Measurements from ENCODE around the gene MYL3.

MYL3 gene

GRCh38 chr3:46856576-46857471 is 6.4 kb downstream of the MYL3 start:
- DNase-seq (ENCODE audit: extremely low read depth, low read depth) = no peak
- H3K4me3 ChIP-seq (replicated peaks; ENCODE audit: low read depth, low read length) = no peak overlapping the region
- TF ChIP-seq, protein P1, sequence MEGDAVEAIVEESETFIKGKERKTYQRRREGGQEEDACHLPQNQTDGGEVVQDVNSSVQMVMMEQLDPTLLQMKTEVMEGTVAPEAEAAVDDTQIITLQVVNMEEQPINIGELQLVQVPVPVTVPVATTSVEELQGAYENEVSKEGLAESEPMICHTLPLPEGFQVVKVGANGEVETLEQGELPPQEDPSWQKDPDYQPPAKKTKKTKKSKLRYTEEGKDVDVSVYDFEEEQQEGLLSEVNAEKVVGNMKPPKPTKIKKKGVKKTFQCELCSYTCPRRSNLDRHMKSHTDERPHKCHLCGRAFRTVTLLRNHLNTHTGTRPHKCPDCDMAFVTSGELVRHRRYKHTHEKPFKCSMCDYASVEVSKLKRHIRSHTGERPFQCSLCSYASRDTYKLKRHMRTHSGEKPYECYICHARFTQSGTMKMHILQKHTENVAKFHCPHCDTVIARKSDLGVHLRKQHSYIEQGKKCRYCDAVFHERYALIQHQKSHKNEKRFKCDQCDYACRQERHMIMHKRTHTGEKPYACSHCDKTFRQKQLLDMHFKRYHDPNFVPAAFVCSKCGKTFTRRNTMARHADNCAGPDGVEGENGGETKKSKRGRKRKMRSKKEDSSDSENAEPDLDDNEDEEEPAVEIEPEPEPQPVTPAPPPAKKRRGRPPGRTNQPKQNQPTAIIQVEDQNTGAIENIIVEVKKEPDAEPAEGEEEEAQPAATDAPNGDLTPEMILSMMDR (IDR thresholded peaks at IDR 0.05; ENCODE audit: low read depth, low read length, missing control alignments) = no peak

DNA sequence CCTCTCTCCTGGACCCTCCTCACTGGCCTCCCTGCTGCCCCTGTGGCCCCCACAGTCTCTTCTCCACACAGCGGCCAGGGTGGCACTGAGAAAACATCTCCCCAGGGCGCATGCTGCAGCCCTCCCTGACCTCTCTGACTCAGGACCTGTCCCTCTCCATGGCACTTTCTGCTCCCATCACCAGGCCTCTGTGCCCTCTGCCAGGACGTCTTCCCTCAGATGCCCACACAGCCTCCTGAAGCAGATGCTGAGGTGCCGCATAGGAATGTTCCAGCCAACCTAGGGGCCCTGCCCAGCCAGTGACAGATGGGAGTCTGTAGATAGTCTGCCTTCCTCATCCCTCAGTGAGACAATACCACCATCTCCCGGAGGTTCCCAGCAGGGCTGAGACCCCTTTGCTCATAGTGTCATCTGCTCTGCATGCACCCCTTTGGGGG is 8.7 kb downstream of the MYL3 start:
- no peak for DNase-seq (ENCODE audit: extremely low read depth, low read depth)
- H3K4me3 ChIP-seq (replicated peaks; ENCODE audit: low read depth, low read length) = no peak overlapping the region
- TF ChIP-seq, protein P1 (IDR thresholded peaks at IDR 0.05; ENCODE audit: low read depth, low read length, missing control alignments) = no peak

DNA sequence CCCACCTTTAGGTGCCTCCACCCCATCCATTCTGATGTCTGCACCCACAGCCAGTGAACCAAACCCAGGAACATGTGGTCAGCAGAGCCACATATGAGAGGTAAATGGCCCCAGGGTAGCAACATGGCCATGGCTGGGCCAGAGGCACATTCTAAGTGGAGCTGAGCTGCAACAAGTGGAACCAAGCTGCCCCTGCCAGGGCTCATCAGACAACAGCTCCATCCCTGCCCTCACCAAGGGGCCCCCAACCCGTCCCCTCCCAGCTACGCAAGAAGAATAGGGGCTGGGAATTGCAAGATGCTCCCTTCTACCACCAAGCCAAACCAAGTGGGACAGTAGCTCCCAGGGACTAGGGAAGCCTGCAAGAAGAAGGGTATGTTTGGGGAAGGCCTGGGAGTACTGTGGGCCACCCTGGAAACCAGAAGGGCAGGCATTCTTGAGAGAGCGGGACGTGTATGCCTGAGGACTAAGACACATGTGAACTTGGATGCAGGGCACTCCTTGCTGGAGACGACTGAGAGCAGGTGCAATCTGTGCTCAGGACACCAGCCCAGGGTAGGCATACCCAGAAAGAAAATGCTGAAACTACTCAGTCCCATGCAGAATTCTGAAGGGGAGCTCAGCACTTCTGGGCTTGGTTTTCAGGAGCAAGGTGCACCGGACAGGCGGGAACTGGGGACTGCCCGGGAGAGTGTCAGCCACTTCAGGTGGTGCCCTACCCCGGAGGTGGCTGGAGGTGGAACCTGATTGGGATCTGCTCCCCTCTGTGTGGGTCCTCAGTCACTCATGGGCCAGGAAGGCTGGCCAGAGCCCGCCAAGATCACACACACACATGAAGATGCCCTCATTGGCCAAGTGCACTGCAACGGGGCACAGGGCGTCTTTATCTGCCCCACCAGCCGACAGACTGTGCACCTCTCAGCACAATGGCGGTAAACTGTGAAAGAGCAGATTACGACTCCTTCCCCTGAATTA is 9.5 kb downstream of the MYL3 start:
- DNase-seq (ENCODE audit: extremely low read depth, low read depth) = no peak
- TF ChIP-seq, protein P1 (IDR thresholded peaks at IDR 0.05; ENCODE audit: low read depth, low read length, missing control alignments) = no peak

GRCh38 chr3:46852839-46853355 is 10.3 kb downstream of the MYL3 start:
- TF ChIP-seq, protein P1 (IDR thresholded peaks at IDR 0.05; ENCODE audit: low read depth, low read length, missing control alignments) = no peak
- DNase-seq (ENCODE audit: extremely low read depth, low read depth) = no peak
- no peak overlapping the region for H3K4me3 ChIP-seq (replicated peaks; ENCODE audit: low read depth, low read length)

More for the DNA sequence above, 9.5 kb downstream of the MYL3 start:
- H3K4me3 ChIP-seq (replicated peaks; ENCODE audit: low read depth, low read length) = no peak overlapping the region

GRCh38 chr3:46852334-46852720 is 10.9 kb downstream of the MYL3 start:
- no peak overlapping the region for H3K4me3 ChIP-seq (replicated peaks; ENCODE audit: low read depth, low read length)
- TF ChIP-seq, protein P1 (IDR thresholded peaks at IDR 0.05; ENCODE audit: low read depth, low read length, missing control alignments) = no peak
- no peak for DNase-seq (ENCODE audit: extremely low read depth, low read depth)

All from HFF-Myc (cell line).